K562 (cell line): ENCODE measurements around the gene FGD1.

Source experiments
- CREM ChIP-seq: IDR thresholded peaks from 2 replicates; pipeline ENCODE4 v1.6.1; 2014; ENCODE audit warnings: antibody characterized with exemption, low read depth
- TF ChIP-seq, protein P1 (sequence below): sonication (generic); formaldehyde crosslinking; IDR thresholded peaks from 2 replicates; pipeline ENCODE4 v1.5.0; 2020; ENCODE audit warnings: missing genetic modification reagents

- no peak for TF ChIP-seq CREM
- TF ChIP-seq, protein P1, sequence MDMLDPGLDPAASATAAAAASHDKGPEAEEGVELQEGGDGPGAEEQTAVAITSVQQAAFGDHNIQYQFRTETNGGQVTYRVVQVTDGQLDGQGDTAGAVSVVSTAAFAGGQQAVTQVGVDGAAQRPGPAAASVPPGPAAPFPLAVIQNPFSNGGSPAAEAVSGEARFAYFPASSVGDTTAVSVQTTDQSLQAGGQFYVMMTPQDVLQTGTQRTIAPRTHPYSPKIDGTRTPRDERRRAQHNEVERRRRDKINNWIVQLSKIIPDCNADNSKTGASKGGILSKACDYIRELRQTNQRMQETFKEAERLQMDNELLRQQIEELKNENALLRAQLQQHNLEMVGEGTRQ (CRISPR knock-in tag) = no peak
Measured at GRCh38 chrX:54509400-54509799, 13.4 kb upstream of the FGD1 start.
